HG02623 (cell line): ENCODE measurements around the gene FAP.

Experiments used
- ATAC-seq: cut with Tn5 transposase; IDR thresholded peaks from one replicate; pipeline ENCODE4 v1.9.1; 2021; ENCODE audit warnings: moderate library complexity; ENCODE audit not compliant: unreplicated experiment

The FAP gene

DNA sequence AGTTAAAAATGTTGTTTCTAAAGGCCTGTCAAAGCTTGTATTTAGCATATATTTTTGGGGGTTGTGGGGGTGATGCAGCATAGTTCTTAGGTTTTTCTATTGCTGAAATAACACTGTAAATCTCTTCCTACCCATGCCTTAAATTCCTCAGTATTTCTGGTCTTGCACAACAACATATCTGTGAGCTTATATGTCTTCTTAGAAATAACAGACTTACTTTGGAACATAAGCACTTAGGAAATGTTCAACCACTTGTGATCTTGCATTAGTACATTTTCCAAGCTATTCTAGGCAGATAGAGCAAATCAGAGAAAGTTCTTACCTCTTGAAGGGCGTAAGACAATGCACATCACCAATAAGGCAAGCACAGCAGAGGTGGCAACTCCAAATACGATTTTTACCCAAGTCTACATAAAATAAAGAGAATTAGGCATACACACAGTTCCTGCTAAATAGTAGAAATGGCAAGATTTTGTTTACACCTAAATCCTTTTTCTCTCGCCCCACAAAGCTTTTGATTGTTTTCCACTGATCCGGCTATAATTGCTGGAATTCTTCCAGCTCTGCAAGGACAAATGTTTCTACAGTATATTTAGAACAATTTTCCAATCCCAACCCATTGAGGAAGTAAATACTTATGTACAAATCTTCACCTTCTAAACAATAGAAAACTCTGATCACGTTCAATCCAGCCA lies 512 bp downstream of the FAP start:
- no peak for ATAC-seq

GRCh38 chr2:162241571-162241970 lies 1.7 kb downstream of the FAP start:
- no peak for ATAC-seq

DNA sequence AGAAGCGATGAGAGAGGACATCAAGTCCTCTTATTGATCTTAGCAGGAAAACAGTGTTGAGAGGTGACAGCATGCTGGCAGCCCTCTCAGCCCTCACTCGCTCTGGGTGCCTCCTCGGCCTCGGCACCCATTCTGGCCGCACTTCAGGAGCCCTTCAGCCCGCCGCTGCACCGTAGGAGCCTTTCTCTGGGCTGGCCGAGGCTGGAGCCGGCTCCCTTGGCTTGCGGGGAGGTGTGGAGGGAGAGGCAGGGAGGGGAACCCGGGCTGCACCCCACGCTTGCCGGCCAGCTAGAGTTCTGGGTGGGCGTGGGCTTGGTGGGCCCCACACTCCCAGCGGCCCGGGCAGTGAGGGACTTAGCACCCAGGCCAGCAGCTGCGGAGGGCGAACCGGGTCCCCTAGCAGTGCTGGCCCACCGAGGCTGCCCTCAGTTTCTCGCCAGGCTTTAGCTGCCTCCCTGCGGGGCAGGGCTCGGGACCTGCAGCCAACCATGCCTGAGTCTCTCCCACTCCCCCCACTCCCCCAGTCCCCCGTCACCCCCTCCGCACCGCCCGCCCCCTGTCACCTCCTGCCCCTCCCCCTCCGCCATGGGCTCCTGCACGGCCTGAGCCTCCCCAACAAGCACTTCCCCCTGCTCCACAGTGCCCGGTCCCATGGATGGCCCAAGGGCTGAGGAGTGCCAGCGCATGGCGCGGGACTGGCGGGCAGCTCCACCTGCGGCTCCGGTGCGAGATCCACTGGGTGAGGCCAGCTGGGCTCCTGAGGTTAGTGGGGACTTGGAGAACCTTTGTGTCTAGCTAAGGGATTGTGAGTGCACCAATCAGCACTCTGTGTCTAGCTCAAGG lies 8.4 kb downstream of the FAP start:
- no peak for ATAC-seq

GRCh38 chr2:162233197-162233596 lies 10.0 kb downstream of the FAP start:
- no peak for ATAC-seq

DNA sequence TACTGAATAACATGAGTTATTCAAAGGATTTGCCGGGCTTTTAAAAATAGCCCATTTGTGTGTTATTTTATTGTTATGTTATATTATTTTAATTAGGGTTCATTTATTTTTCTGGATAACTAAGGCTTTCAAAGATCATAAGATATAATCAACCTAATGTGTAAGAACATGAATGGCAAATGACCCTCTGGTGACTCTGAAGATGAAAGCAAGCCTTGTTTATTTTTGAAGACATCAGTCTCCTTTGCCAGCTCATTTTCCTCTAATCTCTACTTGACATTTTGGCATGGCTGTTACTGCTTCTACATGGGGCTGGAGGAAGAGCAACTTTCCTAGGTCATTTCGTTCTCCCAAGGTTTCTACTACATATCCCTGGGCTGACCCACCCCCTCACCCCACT lies 10.6 kb downstream of the FAP start:
- no peak for ATAC-seq

- ATAC-seq: no peak
Observed at GRCh38 chr2:162232027-162232426, 11.2 kb downstream of the FAP start.

DNA sequence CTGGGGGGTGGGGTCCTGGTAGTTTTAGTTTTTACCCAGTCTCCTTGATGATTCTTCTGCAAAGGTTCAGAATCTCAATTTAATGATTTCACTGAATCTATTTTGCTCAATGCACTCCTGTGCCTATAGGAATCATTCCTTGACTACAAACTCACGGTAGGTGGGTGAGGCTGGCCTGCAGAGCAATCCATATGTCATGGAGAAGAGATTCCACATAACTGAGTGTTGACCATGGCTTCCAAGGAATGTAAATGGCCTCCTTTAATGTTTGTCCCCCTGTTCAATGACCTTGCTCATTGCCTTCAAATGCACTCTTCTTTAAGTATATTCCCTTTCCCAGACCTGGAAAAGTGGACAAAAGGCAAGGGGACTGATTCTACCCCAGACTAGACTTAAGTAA lies 12.5 kb downstream of the FAP start:
- ATAC-seq: no peak

DNA sequence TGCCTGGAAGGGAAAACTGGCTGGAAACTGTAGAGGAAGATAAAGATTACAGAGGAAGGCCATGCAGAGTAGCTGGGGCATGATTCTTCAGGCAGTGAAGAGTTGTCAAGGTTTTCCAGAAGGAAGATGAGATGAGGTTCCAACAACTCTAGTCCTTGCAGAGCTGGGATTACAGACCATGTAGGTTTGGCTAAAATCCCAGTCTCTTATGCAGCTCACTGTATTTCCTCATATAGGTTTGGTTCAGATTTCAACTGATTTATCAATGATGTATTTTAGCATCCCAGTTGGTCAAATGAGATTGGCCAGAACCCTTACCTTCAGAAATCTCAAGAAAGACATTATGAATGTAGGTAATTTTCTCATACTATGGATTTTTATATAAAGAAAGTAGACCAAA lies 16.4 kb downstream of the FAP start:
- ATAC-seq: no peak

- ATAC-seq: peak; percentile 96
Observed at GRCh38 chr2:162221064-162221463, 22.2 kb downstream of the FAP start.

DNA sequence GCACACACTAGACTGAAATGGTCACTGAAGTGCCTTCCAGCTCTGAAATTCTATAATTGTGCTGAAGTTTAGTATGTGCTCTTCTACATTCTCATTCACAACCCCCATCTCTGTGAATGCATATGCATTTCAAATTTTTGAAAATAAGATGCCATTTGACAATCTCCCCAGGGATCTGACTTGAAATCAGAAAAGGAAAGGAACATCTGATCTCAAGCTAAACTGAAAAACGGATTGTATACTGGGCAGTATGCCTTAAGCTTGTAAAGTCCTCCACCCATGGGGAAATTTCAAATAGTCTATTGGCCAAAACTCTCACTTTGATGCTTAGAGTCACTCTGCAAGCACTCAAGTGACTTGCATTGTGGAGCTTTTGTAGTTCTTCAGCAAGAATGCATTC lies 22.9 kb downstream of the FAP start:
- ATAC-seq: no peak

DNA sequence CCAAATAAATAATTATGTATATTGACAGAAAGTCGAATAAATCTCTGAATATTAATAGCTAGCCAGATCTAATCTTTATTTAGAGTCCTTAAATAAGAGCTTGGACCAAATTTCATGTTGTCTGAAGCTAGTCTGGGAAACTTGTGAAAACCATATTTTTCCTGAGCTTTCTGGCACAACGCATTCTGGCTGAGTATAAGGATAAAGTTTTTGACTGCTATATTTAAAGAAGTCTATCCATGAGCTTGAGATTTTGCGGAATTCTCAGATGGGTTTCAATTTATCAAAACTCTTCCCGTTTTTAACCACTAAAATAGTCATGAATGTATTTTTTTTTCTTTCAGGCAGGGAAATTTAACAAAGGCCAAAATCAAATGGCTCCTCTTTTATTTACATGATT lies 23.8 kb downstream of the FAP start:
- no peak for ATAC-seq

GRCh38 chr2:162217598-162217997 lies 25.6 kb downstream of the FAP start:
- ATAC-seq: no peak

GRCh38 chr2:162215162-162215561 lies 28.1 kb downstream of the FAP start:
- ATAC-seq: no peak

GRCh38 chr2:162212366-162212765 lies 30.9 kb downstream of the FAP start:
- ATAC-seq: no peak

- no peak for ATAC-seq
Observed at GRCh38 chr2:162211732-162212131, 31.5 kb downstream of the FAP start.

GRCh38 chr2:162210385-162210784 lies 32.9 kb downstream of the FAP start:
- ATAC-seq: no peak

DNA sequence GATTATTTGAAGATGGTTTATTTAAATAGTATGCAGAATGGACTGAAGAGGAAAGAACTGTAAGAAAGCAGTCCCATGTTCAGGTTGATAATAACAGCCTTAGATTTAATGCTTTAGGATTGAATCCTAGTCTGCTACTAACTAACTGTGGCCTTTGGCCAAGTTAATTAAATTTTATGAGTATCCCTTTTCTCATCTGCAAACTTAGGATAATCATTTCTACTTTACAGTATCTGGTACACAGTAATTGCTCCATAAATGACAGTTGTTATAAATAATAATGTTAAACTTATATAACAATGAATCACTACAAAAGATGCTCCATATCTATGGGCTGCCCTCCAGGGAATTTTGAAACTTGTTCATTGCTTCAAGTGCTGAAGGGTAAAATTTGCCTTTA lies 41.0 kb downstream of the FAP start:
- no peak for ATAC-seq

- ATAC-seq: no peak
Observed at GRCh38 chr2:162200636-162201035, 42.6 kb downstream of the FAP start.

GRCh38 chr2:162199913-162200312 lies 43.3 kb downstream of the FAP start:
- no peak for ATAC-seq

- no peak for ATAC-seq
Observed at GRCh38 chr2:162198239-162198638, 45.0 kb downstream of the FAP start.

DNA sequence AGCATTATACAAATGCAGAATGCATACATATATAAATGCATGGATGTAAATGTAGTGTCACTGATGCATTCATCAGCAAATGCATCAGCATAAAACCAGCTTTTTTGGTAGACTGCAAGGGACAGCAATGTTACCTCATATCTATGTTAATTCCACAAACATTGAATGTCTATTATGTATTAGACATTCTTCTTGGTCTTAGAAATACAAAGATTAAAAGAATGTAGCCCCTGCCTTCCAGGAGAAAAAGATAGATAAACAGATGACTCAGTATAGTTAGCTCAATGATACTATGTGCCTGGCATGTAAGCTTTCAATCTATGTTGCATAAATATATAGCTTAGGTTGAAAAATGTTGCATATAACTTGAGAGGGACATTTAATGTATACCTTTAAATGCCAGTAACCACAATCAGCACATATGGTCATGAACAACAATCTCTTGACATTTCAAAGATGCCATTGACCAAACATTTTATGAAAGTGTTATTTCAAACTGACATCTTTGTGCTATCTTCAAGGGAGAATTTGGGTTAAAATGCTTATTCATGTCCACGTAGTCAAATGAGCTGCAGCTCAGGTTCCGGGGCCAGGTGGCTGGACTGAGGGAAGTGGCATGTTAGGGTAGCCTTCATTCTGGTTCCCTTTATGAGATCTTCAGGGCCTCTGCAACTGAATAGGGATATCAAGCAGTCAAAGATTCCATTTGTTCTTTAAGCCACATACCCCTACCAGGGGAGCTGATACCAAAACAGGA lies 46.0 kb downstream of the FAP start:
- no peak for ATAC-seq

DNA sequence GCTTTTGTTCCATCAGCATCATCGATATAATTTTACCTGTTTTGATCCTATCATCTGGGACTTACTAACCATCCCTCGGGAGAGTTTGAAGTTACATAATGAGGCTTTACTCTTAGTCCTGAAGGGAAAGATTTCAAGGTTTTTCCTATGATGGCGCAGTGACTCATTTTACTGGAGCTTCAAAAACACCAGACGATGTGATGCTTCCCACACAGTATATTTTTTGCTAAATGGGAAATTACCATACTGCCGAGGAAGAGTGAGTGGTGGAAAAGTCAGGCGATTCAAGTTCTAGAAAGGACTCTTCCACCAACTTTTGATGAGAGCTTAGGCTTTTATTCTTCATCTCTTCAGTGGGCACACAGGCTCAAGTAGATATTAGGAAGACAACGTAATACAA lies 46.6 kb downstream of the FAP start:
- ATAC-seq: no peak
